ENCODE measurements around the gene KCNG1.

The KCNG1 gene

DNA sequence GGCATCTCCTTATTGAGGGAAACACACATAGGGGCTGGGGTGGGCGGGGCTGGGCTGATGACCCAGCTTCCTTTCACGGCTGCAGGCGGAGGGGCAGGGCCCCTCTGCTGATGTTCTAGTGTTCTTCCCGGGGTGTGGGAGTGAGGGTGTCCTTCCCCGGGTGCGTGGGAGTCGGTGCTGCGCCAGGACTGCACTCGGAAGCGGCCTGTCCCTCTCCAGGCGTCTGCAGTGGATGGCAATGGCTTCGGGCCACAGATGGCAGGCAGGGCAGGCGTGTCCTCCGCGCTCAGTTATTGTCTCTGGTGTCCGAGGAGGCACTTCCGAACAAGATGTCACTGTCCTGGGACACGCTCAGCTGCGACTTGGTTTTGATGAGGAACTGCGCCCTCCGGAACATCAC is 19.2 kb downstream of the KCNG1 start:
- Histone ChIP-seq H3K36me3 (ENCODE audit: control insufficient read depth in 5 of 5, insufficient read depth in 5 of 5, low read length in 5 of 5) (no peaks in the 10 kb centered on the region), H3K4me1 (ENCODE audit: control insufficient read depth in 5 of 5, insufficient read depth in 5 of 5, low read length in 5 of 5) (no peaks in the 10 kb centered on the region), H3K27me3 (ENCODE audit: control insufficient read depth in 5 of 5, insufficient read depth in 4 of 5, low read length in 5 of 5) (peaks cover 11 to 35% (median 16%) of the 10 kb centered on the region in 5 donors), H3K9ac (ENCODE audit: low read length in 5 of 5) (no peak overlapping the region), H3K27ac (ENCODE audit: low read depth, low read length) (no peak overlapping the region), H3K9me3 (ENCODE audit: control insufficient read depth in 5 of 5, low read length in 5 of 5) (no peaks in the 10 kb centered on the region), H3K4me3 (ENCODE audit: low read depth in 1 of 5, low read length in 5 of 5) (no peak overlapping the region)

DNA sequence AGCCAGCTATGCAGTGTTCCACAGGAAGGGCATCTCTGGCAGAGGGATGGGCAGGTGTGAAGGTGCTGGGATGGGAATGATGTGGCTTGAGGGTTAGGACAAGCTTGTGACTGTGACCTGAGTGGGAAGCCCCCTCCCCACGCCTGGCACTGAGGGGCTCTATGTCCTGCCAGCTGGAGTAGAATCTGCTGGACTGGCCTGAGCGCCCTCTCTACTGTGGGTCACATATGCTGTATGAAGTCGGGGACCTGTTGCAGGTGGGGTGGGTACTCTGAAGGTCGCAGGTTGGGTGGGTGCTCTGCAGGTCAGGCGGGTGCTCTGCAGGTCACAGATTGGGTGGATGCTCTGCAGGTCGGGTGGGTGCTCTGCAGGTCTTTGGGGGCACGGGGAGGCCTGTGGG is 20.3 kb downstream of the KCNG1 start:
- no peak overlapping the region for H3K4me3 ChIP-seq (ENCODE audit: low read depth in 1 of 5, low read length in 5 of 5)
- H3K27ac ChIP-seq (ENCODE audit: low read depth, low read length), result no peak overlapping the region
- H3K27me3 ChIP-seq (ENCODE audit: control insufficient read depth in 5 of 5, insufficient read depth in 4 of 5, low read length in 5 of 5), result peaks cover 12 to 36% (median 16%) of the 10 kb centered on the region in 5 donors

DNA sequence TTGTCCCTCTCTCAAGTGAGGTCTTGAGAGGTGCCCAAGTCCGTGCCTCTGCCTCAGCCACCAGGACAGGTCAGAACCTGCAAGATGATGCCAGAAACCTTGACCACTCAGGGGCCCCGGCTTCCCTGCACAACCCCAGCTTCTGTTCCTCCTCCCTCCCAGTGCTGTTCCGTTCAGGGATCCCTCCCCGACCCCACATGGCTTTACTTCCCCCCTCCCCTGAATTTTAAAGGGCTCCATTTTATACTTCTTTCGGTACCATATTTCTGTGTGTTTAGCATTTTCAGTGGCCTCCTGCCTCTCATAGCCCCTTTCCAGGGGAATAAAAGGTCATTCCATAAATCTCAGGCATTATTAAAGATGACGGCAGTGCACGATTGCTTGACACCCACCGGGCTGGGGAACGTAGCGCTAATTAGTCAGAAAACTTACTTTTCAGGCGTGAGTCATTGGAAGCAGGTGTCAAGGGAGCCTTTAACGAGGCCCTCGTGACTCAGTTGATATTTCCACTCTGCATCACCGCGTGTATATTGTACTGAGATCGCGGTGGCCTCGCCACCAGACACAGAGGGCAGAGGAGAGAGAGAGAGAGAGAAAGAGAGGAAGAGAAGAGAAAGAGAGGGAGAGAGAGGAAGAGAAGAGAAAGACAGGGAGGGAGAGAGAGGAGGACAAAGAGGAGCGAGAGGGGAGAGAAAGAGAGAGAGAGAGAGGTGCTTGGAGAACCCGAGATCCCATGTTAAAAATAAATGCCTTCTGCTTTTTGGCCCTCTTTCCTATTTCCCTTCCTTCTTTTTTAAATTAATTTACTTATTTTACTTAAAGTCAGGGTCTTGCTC is 21.3 kb downstream of the KCNG1 start:
- no peak overlapping the region for H3K9ac ChIP-seq (ENCODE audit: low read length in 5 of 5)
- H3K27ac ChIP-seq (ENCODE audit: low read depth, low read length), result no peak overlapping the region
- H3K4me1 ChIP-seq (ENCODE audit: control insufficient read depth in 5 of 5, insufficient read depth in 5 of 5, low read length in 5 of 5), result peaks cover 0 to 7% (median 0%) of the 10 kb centered on the region in 5 donors
- H3K9me3 ChIP-seq (ENCODE audit: control insufficient read depth in 5 of 5, low read length in 5 of 5), result no peaks in the 10 kb centered on the region
- H3K27me3 ChIP-seq (ENCODE audit: control insufficient read depth in 5 of 5, insufficient read depth in 4 of 5, low read length in 5 of 5), result peaks cover 13 to 38% (median 16%) of the 10 kb centered on the region in 5 donors
- no peaks in the 10 kb centered on the region for H3K36me3 ChIP-seq (ENCODE audit: control insufficient read depth in 5 of 5, insufficient read depth in 5 of 5, low read length in 5 of 5)
- H3K4me3 ChIP-seq (ENCODE audit: low read depth in 1 of 5, low read length in 5 of 5), result no peak overlapping the region

More for the DNA sequence above, 20.3 kb downstream of the KCNG1 start:
- H3K9ac ChIP-seq (ENCODE audit: low read length in 5 of 5), result no peak overlapping the region
- no peaks in the 10 kb centered on the region for H3K36me3 ChIP-seq (ENCODE audit: control insufficient read depth in 5 of 5, insufficient read depth in 5 of 5, low read length in 5 of 5)
- peaks cover 0 to 1% (median 0%) of the 10 kb centered on the region in 5 donors for H3K4me1 ChIP-seq (ENCODE audit: control insufficient read depth in 5 of 5, insufficient read depth in 5 of 5, low read length in 5 of 5)
- no peaks in the 10 kb centered on the region for H3K9me3 ChIP-seq (ENCODE audit: control insufficient read depth in 5 of 5, low read length in 5 of 5)

DNA sequence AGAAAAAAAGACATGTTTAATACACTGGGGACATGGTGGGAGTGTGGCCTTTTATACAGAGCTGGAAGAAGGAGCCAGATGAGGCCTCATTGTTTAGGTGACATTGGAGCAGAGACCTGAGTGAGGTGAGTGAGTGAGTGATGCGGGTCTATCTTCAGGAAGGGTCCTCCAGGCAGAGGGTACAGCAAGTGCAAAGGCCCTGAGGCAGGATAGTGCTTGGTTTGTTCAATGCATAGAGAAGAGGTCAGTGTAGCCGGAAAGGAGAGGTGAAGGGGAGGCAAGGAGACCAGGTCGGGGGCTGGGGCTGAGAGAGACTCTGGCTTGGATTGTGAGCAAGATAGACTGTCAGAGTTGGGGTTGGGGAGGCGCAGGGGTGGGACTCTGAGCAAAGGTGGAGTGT is 23.6 kb downstream of the KCNG1 start:
- Histone ChIP-seq H3K27me3 (ENCODE audit: control insufficient read depth in 5 of 5, insufficient read depth in 4 of 5, low read length in 5 of 5) (peaks cover 13 to 28% (median 14%) of the 10 kb centered on the region in 5 donors), H3K27ac (ENCODE audit: low read depth, low read length) (no peak overlapping the region), H3K9ac (ENCODE audit: low read length in 5 of 5) (no peak overlapping the region), H3K4me1 (ENCODE audit: control insufficient read depth in 5 of 5, insufficient read depth in 5 of 5, low read length in 5 of 5) (peaks cover 0 to 7% (median 0%) of the 10 kb centered on the region in 5 donors), H3K4me3 (ENCODE audit: low read depth in 1 of 5, low read length in 5 of 5) (no peak overlapping the region), H3K36me3 (ENCODE audit: control insufficient read depth in 5 of 5, insufficient read depth in 5 of 5, low read length in 5 of 5) (no peaks in the 10 kb centered on the region), H3K9me3 (ENCODE audit: control insufficient read depth in 5 of 5, low read length in 5 of 5) (no peaks in the 10 kb centered on the region)

DNA sequence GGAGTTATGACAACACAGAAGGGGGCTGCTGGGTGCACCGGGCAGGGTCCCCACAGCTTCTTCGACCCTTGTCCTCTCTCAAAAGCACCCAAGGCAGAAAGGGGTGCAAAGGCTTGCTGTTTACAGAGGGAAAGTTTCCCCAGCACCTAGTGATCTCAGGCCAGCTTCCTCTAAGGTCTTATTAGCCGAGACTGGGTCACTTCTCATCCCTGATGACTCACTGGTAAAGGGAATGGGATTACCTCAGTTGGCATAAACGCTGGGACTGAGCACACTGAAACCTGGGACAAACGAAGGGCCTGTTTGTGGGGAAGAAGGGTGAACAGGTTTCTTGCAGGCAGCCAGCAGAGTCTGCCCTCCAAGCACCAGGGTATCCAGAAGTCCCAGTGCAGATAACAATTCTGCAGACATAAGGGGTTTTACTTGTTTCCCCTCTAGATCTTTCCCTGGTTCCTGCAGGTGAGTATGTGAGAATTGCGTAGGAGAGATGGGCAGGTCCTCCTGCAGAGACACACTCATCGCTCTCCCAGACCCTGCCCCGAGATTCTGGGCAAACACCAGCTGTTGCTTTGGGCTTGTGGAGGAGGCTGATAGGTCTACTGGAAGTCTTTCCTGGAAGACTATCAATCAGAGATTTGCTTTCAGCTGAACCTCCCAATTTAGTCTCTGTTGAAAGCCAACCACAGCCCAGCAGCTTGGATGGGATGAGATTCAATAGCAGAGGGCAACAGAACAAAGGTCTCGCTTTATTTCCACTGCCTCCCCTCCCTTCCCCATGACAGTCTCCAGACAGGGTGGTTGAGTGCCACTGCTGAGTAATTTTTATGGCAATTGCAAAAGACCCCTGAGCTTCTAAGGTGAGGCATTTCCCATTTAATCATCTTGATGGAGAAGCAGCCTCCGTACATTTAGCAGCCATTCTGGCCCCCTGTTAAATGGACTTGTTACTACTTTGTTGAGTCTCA is 25.7 kb downstream of the KCNG1 start:
- Histone ChIP-seq H3K9ac (ENCODE audit: low read length in 5 of 5) (no peak overlapping the region), H3K4me3 (ENCODE audit: low read depth in 1 of 5, low read length in 5 of 5) (no peak overlapping the region), H3K36me3 (ENCODE audit: control insufficient read depth in 5 of 5, insufficient read depth in 5 of 5, low read length in 5 of 5) (no peaks in the 10 kb centered on the region), H3K9me3 (ENCODE audit: control insufficient read depth in 5 of 5, low read length in 5 of 5) (peaks cover 0 to 5% (median 4%) of the 10 kb centered on the region in 5 donors), H3K4me1 (ENCODE audit: control insufficient read depth in 5 of 5, insufficient read depth in 5 of 5, low read length in 5 of 5) (peaks cover 0 to 7% (median 0%) of the 10 kb centered on the region in 5 donors), H3K27ac (ENCODE audit: low read depth, low read length) (no peak overlapping the region), H3K27me3 (ENCODE audit: control insufficient read depth in 5 of 5, insufficient read depth in 4 of 5, low read length in 5 of 5) (peaks cover 4 to 23% (median 8%) of the 10 kb centered on the region in 5 donors)

DNA sequence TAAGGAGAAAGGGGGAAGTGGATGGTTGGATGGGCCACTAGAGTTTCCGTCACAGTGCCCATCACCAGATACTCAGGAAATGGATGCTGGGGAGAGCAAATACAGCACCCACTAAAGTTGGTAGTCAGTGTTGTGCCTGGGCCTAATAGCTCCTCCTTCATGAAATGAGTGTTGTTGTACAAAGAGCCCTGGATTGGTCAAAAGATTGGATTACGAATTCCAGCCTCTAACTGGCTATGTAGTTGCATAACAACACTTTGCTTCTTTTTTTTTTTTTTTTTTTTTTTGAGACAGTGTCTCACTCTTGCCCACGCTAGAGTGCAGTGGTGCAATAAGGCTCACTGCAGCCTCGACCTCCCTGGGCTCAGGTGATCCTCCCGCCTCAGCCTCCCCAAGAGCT is 27.4 kb downstream of the KCNG1 start:
- no peak overlapping the region for H3K9ac ChIP-seq (ENCODE audit: low read length in 5 of 5)
- peaks cover 0 to 7% (median 0%) of the 10 kb centered on the region in 5 donors for H3K4me1 ChIP-seq (ENCODE audit: control insufficient read depth in 5 of 5, insufficient read depth in 5 of 5, low read length in 5 of 5)
- peaks cover 3 to 23% (median 10%) of the 10 kb centered on the region in 5 donors for H3K27me3 ChIP-seq (ENCODE audit: control insufficient read depth in 5 of 5, insufficient read depth in 4 of 5, low read length in 5 of 5)
- H3K27ac ChIP-seq (ENCODE audit: low read depth, low read length), result no peak overlapping the region
- peaks cover 0 to 5% (median 4%) of the 10 kb centered on the region in 5 donors for H3K9me3 ChIP-seq (ENCODE audit: control insufficient read depth in 5 of 5, low read length in 5 of 5)
- no peak overlapping the region for H3K4me3 ChIP-seq (ENCODE audit: low read depth in 1 of 5, low read length in 5 of 5)
- no peaks in the 10 kb centered on the region for H3K36me3 ChIP-seq (ENCODE audit: control insufficient read depth in 5 of 5, insufficient read depth in 5 of 5, low read length in 5 of 5)

DNA sequence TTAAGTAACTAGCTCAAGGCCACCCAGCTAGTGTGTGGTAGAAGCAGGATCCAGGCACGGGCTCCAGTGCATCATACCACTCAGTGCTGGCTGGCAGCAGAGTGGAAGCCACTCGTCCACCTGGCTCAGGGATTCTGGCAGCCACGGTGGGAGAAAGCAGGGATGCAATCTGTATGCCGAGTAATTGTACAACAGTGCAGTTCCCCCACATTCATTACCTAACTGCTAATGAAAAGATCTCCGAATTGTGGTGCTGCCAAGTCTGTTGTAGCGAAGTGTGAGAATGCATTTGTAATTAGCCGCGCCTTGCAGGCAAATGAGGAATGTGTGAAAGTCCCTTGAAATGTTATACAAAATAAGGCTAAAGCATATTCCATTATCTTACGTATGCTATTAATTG is 29.0 kb downstream of the KCNG1 start:
- H3K36me3 ChIP-seq (ENCODE audit: control insufficient read depth in 5 of 5, insufficient read depth in 5 of 5, low read length in 5 of 5), result no peaks in the 10 kb centered on the region
- peaks cover 0 to 5% (median 4%) of the 10 kb centered on the region in 5 donors for H3K9me3 ChIP-seq (ENCODE audit: control insufficient read depth in 5 of 5, low read length in 5 of 5)
- peaks cover 0 to 7% (median 0%) of the 10 kb centered on the region in 5 donors for H3K4me1 ChIP-seq (ENCODE audit: control insufficient read depth in 5 of 5, insufficient read depth in 5 of 5, low read length in 5 of 5)
- H3K27me3 ChIP-seq (ENCODE audit: control insufficient read depth in 5 of 5, insufficient read depth in 4 of 5, low read length in 5 of 5), result peaks cover 3 to 18% (median 10%) of the 10 kb centered on the region in 5 donors
- no peak overlapping the region for H3K27ac ChIP-seq (ENCODE audit: low read depth, low read length)
- no peak overlapping the region for H3K4me3 ChIP-seq (ENCODE audit: low read depth in 1 of 5, low read length in 5 of 5)
- H3K9ac ChIP-seq (ENCODE audit: low read length in 5 of 5), result no peak overlapping the region

DNA sequence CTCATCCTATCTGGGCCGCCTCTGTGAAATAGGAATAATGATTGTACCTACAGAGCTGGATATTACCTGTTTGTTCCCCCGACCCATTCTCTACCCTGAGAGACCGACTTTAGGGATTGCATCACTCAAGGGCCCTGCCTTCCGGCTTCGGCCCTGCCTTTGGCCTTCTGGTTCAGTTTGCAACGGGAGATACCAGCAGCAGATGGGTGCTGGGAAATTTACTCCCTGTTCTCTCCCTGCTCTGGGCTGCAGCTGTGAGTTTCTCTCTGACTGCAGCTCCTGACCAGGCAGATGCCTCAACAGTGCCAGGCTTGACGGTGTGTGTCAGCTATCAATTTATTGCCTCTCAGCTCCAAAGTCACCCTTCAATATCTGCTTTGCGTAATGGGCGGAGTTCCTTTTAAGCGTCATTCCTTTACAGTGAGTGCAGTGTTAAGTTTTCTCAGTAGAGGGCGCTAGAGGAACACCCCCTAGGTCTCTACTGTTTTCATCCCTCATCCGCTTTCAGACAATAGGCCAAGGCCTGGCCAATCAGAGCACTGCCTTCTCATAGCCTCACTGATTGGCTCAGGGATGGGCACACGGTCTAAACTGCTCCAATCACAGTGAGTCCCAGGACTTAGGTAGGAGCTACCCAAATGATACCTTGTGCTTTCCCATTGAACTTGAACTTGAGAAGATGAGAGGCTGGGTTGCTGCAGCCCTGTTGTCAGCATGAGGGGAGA is 30.0 kb downstream of the KCNG1 start:
- Histone ChIP-seq H3K36me3 (ENCODE audit: control insufficient read depth in 5 of 5, insufficient read depth in 5 of 5, low read length in 5 of 5) (no peaks in the 10 kb centered on the region), H3K9me3 (ENCODE audit: control insufficient read depth in 5 of 5, low read length in 5 of 5) (peaks cover 0 to 5% (median 4%) of the 10 kb centered on the region in 5 donors), H3K27me3 (ENCODE audit: control insufficient read depth in 5 of 5, insufficient read depth in 4 of 5, low read length in 5 of 5) (peaks cover 3 to 17% (median 8%) of the 10 kb centered on the region in 5 donors), H3K4me3 (ENCODE audit: low read depth in 1 of 5, low read length in 5 of 5) (no peak overlapping the region), H3K27ac (ENCODE audit: low read depth, low read length) (no peak overlapping the region), H3K4me1 (ENCODE audit: control insufficient read depth in 5 of 5, insufficient read depth in 5 of 5, low read length in 5 of 5) (peaks cover 0 to 7% (median 0%) of the 10 kb centered on the region in 5 donors), H3K9ac (ENCODE audit: low read length in 5 of 5) (no peak overlapping the region)

DNA sequence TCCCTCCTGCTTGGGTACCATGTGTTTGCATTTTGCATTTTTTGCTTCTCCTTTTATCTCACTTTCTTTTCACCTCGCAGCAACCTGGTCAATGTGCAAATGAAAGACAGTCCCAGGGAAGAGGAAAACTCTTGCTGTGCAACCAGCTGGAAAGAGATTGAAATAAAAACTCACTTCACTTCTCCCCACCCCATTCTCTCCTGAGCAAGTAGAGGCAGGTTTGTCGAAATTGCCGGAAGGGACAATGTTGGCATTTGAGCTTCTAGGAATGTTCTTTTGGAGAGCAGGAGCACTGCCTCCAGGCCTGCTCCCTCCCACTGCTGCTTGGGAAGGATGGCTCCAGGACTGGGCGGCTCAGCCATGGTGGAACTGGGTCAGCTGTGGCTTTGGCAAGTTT is 30.6 kb downstream of the KCNG1 start:
- H3K9me3 ChIP-seq (ENCODE audit: control insufficient read depth in 5 of 5, low read length in 5 of 5), result peaks cover 0 to 5% (median 4%) of the 10 kb centered on the region in 5 donors
- H3K36me3 ChIP-seq (ENCODE audit: control insufficient read depth in 5 of 5, insufficient read depth in 5 of 5, low read length in 5 of 5), result no peaks in the 10 kb centered on the region
- peaks cover 3 to 17% (median 8%) of the 10 kb centered on the region in 5 donors for H3K27me3 ChIP-seq (ENCODE audit: control insufficient read depth in 5 of 5, insufficient read depth in 4 of 5, low read length in 5 of 5)
- peaks cover 0 to 3% (median under 1%) of the 10 kb centered on the region in 5 donors for H3K4me1 ChIP-seq (ENCODE audit: control insufficient read depth in 5 of 5, insufficient read depth in 5 of 5, low read length in 5 of 5)
- no peak overlapping the region for H3K9ac ChIP-seq (ENCODE audit: low read length in 5 of 5)
- H3K27ac ChIP-seq (ENCODE audit: low read depth, low read length), result no peak overlapping the region
- no peak overlapping the region for H3K4me3 ChIP-seq (ENCODE audit: low read depth in 1 of 5, low read length in 5 of 5)

All from subcutaneous abdominal adipose tissue (tissue), 5 donors.